Duodenal mucosa (tissue), 2 donors: ENCODE data around the gene HBE1.

Experiments used
- H3K27ac ChIP-seq: one replicate; pipeline ENCODE4 v1.7.0; 2013; ENCODE audit warnings: low read depth, low read length
- H3K27me3 ChIP-seq, 2 donors: one replicate each; pipeline ENCODE4 v1.7.0; 2013; ENCODE audit warnings: low read length in 2 of 2, control low read depth in 1 of 2; ENCODE audit not compliant: insufficient read depth in 2 of 2, control insufficient read depth in 1 of 2
- H3K36me3 ChIP-seq, 2 donors: one replicate each; pipeline ENCODE4 v1.7.0; 2013; ENCODE audit warnings: low read length in 2 of 2, control low read depth in 1 of 2; ENCODE audit not compliant: insufficient read depth in 2 of 2, control insufficient read depth in 1 of 2
- H3K4me1 ChIP-seq, 2 donors: one replicate each; pipeline ENCODE4 v1.7.0; 2013; ENCODE audit warnings: low read length in 2 of 2, control low read depth in 1 of 2; ENCODE audit not compliant: insufficient read depth in 2 of 2, control insufficient read depth in 1 of 2
- H3K4me3 ChIP-seq, 2 donors: one replicate each; pipeline ENCODE4 v1.7.0; 2013; ENCODE audit warnings: low read length in 2 of 2, low read depth in 1 of 2
- H3K9ac ChIP-seq, 2 donors: one replicate each; pipeline ENCODE4 v1.7.0; 2013; ENCODE audit warnings: low read length in 2 of 2, low read depth in 1 of 2
- H3K9me3 ChIP-seq, 2 donors: one replicate each; pipeline ENCODE4 v1.7.0; 2013; ENCODE audit warnings: low read length in 2 of 2, control low read depth in 1 of 2; ENCODE audit not compliant: control insufficient read depth in 1 of 2

Gene HBE1

GRCh38 chr11:5286351-5286750 lies 16.6 kb upstream of the HBE1 start:
- H3K4me1 ChIP-seq: no peaks in the 10 kb centered on the region

GRCh38 chr11:5285703-5286340 lies 16.1 kb upstream of the HBE1 start:
- Histone ChIP-seq H3K27ac (no peak overlapping the region), H3K4me3 (no peak overlapping the region), H3K36me3 (no peaks in the 10 kb centered on the region), H3K27me3 (no peaks in the 10 kb centered on the region), H3K4me1 (no peaks in the 10 kb centered on the region), H3K9ac (no peak overlapping the region), H3K9me3 (no peaks in the 10 kb centered on the region)

More at GRCh38 chr11:5286351-5286750, 16.6 kb upstream of the HBE1 start:
- Histone ChIP-seq H3K27me3 (no peaks in the 10 kb centered on the region), H3K27ac (no peak overlapping the region), H3K9me3 (no peaks in the 10 kb centered on the region), H3K36me3 (no peaks in the 10 kb centered on the region), H3K9ac (no peak overlapping the region), H3K4me3 (no peak overlapping the region)

GRCh38 chr11:5284637-5285036 lies 14.9 kb upstream of the HBE1 start:
- H3K27ac ChIP-seq: no peak overlapping the region
- no peaks in the 10 kb centered on the region for H3K9me3 ChIP-seq
- H3K27me3 ChIP-seq: no peaks in the 10 kb centered on the region
- H3K4me1 ChIP-seq: no peaks in the 10 kb centered on the region
- no peak overlapping the region for H3K9ac ChIP-seq
- H3K4me3 ChIP-seq: no peak overlapping the region
- H3K36me3 ChIP-seq: no peaks in the 10 kb centered on the region

DNA sequence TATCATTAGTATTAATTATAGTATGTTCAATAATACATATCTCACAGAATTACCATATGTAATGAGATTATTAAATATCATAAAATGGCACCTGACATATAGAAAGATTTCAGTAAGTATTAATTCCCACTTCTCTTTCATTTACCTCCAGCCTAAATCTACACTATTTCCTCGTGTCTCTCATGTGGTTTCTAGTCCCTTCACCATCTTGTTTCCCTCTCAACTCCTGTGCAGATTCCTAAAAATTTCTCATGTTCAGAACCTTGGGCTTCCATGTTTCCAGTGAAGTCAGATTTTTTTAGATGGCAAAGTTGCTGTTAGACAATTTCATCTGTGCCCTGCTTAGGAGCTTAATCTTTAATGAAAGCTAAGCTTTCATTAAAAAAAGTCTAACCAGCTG lies 14.1 kb upstream of the HBE1 start:
- H3K36me3 ChIP-seq: no peaks in the 10 kb centered on the region
- H3K4me3 ChIP-seq: no peak overlapping the region
- H3K9ac ChIP-seq: no peak overlapping the region
- H3K9me3 ChIP-seq: no peaks in the 10 kb centered on the region
- H3K27ac ChIP-seq: no peak overlapping the region
- no peaks in the 10 kb centered on the region for H3K4me1 ChIP-seq
- no peaks in the 10 kb centered on the region for H3K27me3 ChIP-seq

GRCh38 chr11:5283086-5283485 lies 13.3 kb upstream of the HBE1 start:
- Histone ChIP-seq H3K36me3 (no peaks in the 10 kb centered on the region), H3K27me3 (no peaks in the 10 kb centered on the region), H3K27ac (no peak overlapping the region), H3K9me3 (no peaks in the 10 kb centered on the region), H3K9ac (no peak overlapping the region), H3K4me3 (no peak overlapping the region), H3K4me1 (no peaks in the 10 kb centered on the region)

- H3K4me1 ChIP-seq: no peaks in the 10 kb centered on the region
- H3K9me3 ChIP-seq: no peaks in the 10 kb centered on the region
- no peak overlapping the region for H3K27ac ChIP-seq
- H3K9ac ChIP-seq: no peak overlapping the region
- no peaks in the 10 kb centered on the region for H3K36me3 ChIP-seq
- H3K4me3 ChIP-seq: no peak overlapping the region
- H3K27me3 ChIP-seq: no peaks in the 10 kb centered on the region
These were observed 12.9 kb upstream of the HBE1 start for GRCh38 chr11:5282628-5283027.

DNA sequence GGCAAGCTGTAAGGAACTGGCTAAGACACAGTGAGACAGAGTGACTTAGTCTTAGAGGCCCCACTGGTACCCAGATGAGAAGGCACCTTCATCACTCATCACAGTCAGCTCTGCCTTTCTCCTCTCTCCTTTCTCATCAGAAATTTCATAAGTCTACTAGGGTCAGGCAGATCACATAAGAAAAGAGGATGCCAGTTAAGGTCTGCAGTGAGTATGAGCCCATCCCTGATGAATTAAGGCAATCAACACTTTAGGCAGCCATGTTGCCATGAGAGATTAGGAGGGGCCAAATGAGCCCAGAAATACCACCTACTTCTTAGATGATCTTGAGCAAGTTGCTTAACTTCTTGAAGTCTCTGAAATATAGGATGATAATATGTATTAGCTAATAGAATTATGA lies 11.9 kb upstream of the HBE1 start:
- Histone ChIP-seq H3K27ac (no peak overlapping the region), H3K4me3 (no peak overlapping the region)

GRCh38 chr11:5280582-5281102 lies 10.9 kb upstream of the HBE1 start:
- no peak overlapping the region for H3K27ac ChIP-seq
- H3K9ac ChIP-seq: no peak overlapping the region
- H3K4me3 ChIP-seq: no peak overlapping the region
- no peaks in the 10 kb centered on the region for H3K4me1 ChIP-seq
- H3K36me3 ChIP-seq: no peaks in the 10 kb centered on the region
- H3K27me3 ChIP-seq: no peaks in the 10 kb centered on the region
- no peaks in the 10 kb centered on the region for H3K9me3 ChIP-seq

More for the DNA sequence above, 11.9 kb upstream of the HBE1 start:
- Histone ChIP-seq H3K9me3 (no peaks in the 10 kb centered on the region), H3K9ac (no peak overlapping the region), H3K36me3 (no peaks in the 10 kb centered on the region), H3K27me3 (no peaks in the 10 kb centered on the region), H3K4me1 (no peaks in the 10 kb centered on the region)

DNA sequence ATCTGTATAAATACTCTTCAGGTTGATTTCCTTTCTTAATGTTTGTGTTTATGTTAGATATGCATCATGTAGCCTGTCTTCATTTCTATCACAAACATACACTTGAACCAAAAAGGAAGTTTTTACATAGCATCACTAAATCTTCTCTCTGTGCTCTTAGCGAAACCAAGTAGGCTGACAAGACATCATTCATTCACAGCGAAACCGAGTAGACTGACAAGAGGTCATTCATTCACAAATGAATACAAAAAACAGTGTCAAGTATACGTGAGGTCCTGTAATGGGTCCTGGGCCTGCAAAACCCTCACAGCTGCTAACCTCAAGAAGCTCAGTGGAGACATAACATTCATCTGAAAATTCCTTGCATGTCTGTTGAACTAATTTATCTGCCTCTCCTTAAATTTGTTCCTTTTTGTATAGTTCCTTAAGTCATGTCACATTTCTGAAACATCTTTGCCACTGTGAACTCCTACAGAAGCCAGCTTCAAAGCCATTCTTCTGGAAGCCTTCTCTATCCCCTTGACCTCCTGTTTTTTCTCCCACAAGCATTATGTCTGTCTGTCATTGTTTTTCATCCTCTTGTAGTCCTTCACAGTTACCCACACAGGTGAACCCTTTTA lies 9.8 kb upstream of the HBE1 start:
- Histone ChIP-seq H3K4me1 (no peaks in the 10 kb centered on the region), H3K9me3 (no peaks in the 10 kb centered on the region), H3K36me3 (no peaks in the 10 kb centered on the region), H3K9ac (no peak overlapping the region), H3K27ac (no peak overlapping the region), H3K27me3 (no peaks in the 10 kb centered on the region), H3K4me3 (no peak overlapping the region)

- Histone ChIP-seq H3K27ac (no peak overlapping the region), H3K4me1 (no peaks in the 10 kb centered on the region), H3K9ac (no peak overlapping the region), H3K9me3 (no peaks in the 10 kb centered on the region), H3K4me3 (no peak overlapping the region), H3K36me3 (no peaks in the 10 kb centered on the region), H3K27me3 (no peaks in the 10 kb centered on the region)
These were observed 8.2 kb upstream of the HBE1 start for GRCh38 chr11:5277807-5278382.
